NT2/D1 (cell line): Measurements from ENCODE around the gene CNOT4.

ENCODE experiments used
- SUZ12 ChIP-seq: IDR thresholded peaks from 2 replicates; pipeline ENCODE4 v1.6.1; 2011; ENCODE audit not compliant: insufficient read length, insufficient read depth; ENCODE audit errors: extremely low read depth
- ZNF274 ChIP-seq: IDR thresholded peaks from 2 replicates; pipeline ENCODE4 v1.6.1; 2011; ENCODE audit warnings: mild to moderate bottlenecking, low read depth, low read length

- no peak for TF ChIP-seq ZNF274
- no peak for TF ChIP-seq SUZ12
Observed at GRCh38 chr7:135377171-135377570, 132.7 kb downstream of the CNOT4 start.
